Neural crest cell (in vitro differentiated cells): ENCODE results near the gene HYOU1. TPM values are rescaled to one million over a fixed set of nuclear protein-coding genes. Genes with fewer than 3 reads are reported as not detected.
"Not testable (repeated sequence)": the region's sequence is repeated elsewhere in the genome, so short reads cannot be mapped to it uniquely, and the experiment has no call there.

ENCODE experiments used
- DNase-seq: peaks from one replicate; pipeline ENCODE4 v3.0.0; 2021; ENCODE audit warnings: low read depth, mixed read lengths, low spot score
- H3K27ac Mint-ChIP-seq: one replicate; pipeline ENCODE4 v1.8.0; 2021; ENCODE audit warnings: mild to moderate bottlenecking, mixed read lengths; ENCODE audit not compliant: unreplicated experiment
- H3K27me3 Mint-ChIP-seq: 2 replicates; pipeline ENCODE4 v1.8.0; 2021; ENCODE audit warnings: low read depth, mild to moderate bottlenecking, mixed read lengths
- H3K36me3 Mint-ChIP-seq: 2 replicates; pipeline ENCODE4 v1.8.0; 2021; ENCODE audit warnings: low read depth, mild to moderate bottlenecking, mixed read lengths
- H3K4me1 Mint-ChIP-seq: 2 replicates; pipeline ENCODE4 v1.8.0; 2021; ENCODE audit warnings: mixed read lengths
- H3K4me3 Mint-ChIP-seq: one replicate; pipeline ENCODE4 v1.8.0; 2021; ENCODE audit warnings: mild to moderate bottlenecking, mixed read lengths
- H3K9me3 Mint-ChIP-seq: 2 replicates; pipeline ENCODE4 v1.8.0; 2021; ENCODE audit warnings: mixed read lengths
- CTCF ChIP-seq: fragments of 200-600 bp; sonication (generic); conservative IDR thresholded peaks from 2 replicates; pipeline ENCODE4 v1.5.0; 2021; ENCODE audit warnings: antibody characterized with exemption, mild to moderate bottlenecking
- long read RNA-seq: library from polyadenylated mRNA; unstranded; transcript quantifications from one replicate; pipeline ENCODE4 v2.0.0, GENCODE V29; 2020
- total RNA-seq: library from RNA; stranded (reverse); gene quantifications from 2 replicates; pipeline ENCODE4 v1.2.1, GENCODE V29; 2021

HYOU1 gene
- 199 and 204 TPM in 2 replicates for total RNA-seq
- long read RNA-seq, partial matches to known transcripts: 5 of 9 reads
- long read RNA-seq, other reads (novel, unspliced or antisense): 4 of 9 reads

GRCh38 chr11:119057000-119057769 is at the start of gene HYOU1:
HYOU1 (minus strand) TSS chr11:119057205; CDS start chr11:119056160, 1,045 bp downstream.
- Mint-ChIP-seq H3K4me3 (peak within 1 kb of the TSS; percentile 93), H3K9me3 (no peaks in the 10 kb centered on the region), H3K27me3 (no peaks in the 10 kb centered on the region), H3K27ac (peak within 1 kb of the TSS; percentile 98), H3K36me3 (peaks cover 13% of the 10 kb centered on the region), H3K4me1 (peaks cover 26% of the 10 kb centered on the region)
- peak; percentile 46 for TF ChIP-seq CTCF
- DNase-seq: peak; percentile 98

DNA sequence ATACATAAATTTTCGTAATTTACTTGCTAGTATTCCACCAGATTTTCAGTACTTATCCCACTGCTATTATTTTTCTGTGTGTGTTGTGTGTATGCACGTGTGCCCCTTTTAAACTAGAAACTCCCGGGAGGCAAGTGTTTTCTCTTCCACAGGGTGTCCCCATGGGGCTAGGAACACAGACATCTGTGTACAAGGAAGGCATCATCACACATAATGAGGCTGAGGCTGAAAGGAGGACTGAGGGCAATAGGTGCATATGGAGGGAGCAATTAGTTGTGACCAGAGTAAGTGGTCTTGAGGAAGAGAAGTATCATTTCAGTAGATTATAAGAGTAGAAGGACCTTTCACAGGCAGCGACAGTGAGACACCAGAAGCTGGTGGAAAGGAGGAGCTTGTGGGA is 46.8 kb upstream of the HYOU1 start:
- Mint-ChIP-seq H3K9me3 (no peaks in the 10 kb centered on the region), H3K4me3 (peak overlapping the region; percentile 90), H3K36me3 (no peaks in the 10 kb centered on the region), H3K4me1 (peaks cover 51% of the 10 kb centered on the region), H3K27me3 (no peaks in the 10 kb centered on the region), H3K27ac (peak overlapping the region; percentile 81)
- no peak for DNase-seq
- no peak for TF ChIP-seq CTCF

GRCh38 chr11:119103161-119103664 is 46.2 kb upstream of the HYOU1 start:
- H3K36me3 Mint-ChIP-seq, DNase-seq, H3K9me3 Mint-ChIP-seq, H3K27ac Mint-ChIP-seq, H3K27me3 Mint-ChIP-seq: not testable (repeated sequence)
- Mint-ChIP-seq H3K4me3 (peak overlapping the region; percentile 59), H3K4me1 (peaks cover 45% of the 10 kb centered on the region)

GRCh38 chr11:119101759-119102423 is 44.9 kb upstream of the HYOU1 start, which contains the start of gene DPAGT1:
DPAGT1 (minus strand) TSS chr11:119101853; CDS start chr11:119101655, 198 bp downstream.
- peaks cover 40% of the 10 kb centered on the region for H3K4me1 Mint-ChIP-seq
- peaks cover 4% of the 10 kb centered on the region for H3K36me3 Mint-ChIP-seq
- peak within 1 kb of the TSS; percentile 92 for H3K4me3 Mint-ChIP-seq
- peak; percentile 76 for DNase-seq
- no peaks in the 10 kb centered on the region for H3K9me3 Mint-ChIP-seq
- H3K27me3 Mint-ChIP-seq: no peaks in the 10 kb centered on the region
- TF ChIP-seq CTCF: no peak
- peak within 1 kb of the TSS; percentile 99 for H3K27ac Mint-ChIP-seq

DNA sequence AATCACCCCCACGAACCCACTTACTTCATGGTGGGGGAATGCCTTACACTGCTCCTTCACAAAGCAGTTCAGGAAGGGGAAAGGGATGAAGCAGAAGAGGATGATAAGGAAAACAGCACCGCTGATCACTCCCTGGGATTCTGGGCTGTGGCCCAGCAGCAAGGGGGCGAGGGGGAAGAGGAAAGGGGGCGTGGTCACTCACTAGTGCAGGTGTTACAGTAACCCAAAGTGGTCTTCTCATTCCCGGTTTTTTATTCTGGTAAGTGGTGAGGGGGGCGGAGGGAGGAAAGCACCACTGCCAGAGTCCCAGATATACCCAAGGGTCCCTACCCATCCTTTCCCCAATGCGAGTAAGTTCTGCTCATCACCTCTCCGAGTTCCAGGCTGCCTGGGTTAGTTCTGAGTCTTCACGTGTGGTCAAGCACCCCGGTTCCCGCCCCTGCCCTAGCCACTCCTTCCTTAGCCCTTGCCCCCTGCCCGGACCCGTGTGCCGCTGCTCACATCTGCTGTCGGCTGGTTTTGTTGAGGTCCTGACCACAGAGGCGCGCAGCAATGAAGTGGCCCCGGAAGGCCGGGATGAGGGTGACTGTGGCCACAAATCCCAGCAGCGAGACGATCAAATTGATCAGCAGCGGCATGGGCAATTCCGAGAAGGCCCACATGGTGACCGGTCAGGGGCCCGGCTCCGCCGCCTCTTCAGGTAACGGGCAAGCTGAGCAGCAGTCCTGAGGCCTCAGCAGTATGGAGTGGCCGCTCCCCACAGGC is 44.2 kb upstream of the HYOU1 start:
- Mint-ChIP-seq H3K27ac (peak overlapping the region; percentile 99), H3K4me1 (peaks cover 37% of the 10 kb centered on the region), H3K36me3 (peaks cover 8% of the 10 kb centered on the region), H3K9me3 (no peaks in the 10 kb centered on the region), H3K4me3 (peak overlapping the region; percentile 92), H3K27me3 (no peaks in the 10 kb centered on the region)
- TF ChIP-seq CTCF: peak; percentile 32
- DNase-seq: no peak
